Peyer's patch (tissue), 4 donors: ENCODE results near the gene RPL14. TPM values are rescaled to one million over a fixed set of nuclear protein-coding genes. Genes with fewer than 3 reads are reported as not detected.

Experiments
- DNase-seq, 3 donors: peaks; one replicate each; pipeline ENCODE4 v3.0.0-alpha.2; 2017 to 2019
- H3K27ac ChIP-seq, 4 donors: fragments of 200-600 bp; sonication (generic); one replicate each; pipeline ENCODE4 v1.5.1; 2016 to 2019
- H3K27me3 ChIP-seq, 2 donors: fragments of 200-600 bp; sonication (generic); one replicate each; pipeline ENCODE4 v1.5.1; 2019
- H3K36me3 ChIP-seq, 3 donors: fragments of 200-600 bp; sonication (generic); one replicate each; pipeline ENCODE4 v1.5.1; 2016 to 2019
- H3K4me1 ChIP-seq, 4 donors: fragments of 200-600 bp; sonication (generic); one replicate each; pipeline ENCODE4 v1.5.1; 2016 to 2019
- H3K4me3 ChIP-seq, 4 donors: fragments of 200-600 bp; sonication (generic); 1 replicate in 3 of 4; 2 replicates in 1 of 4; pipeline ENCODE4 v1.5.1; 2016 to 2019; ENCODE audit warnings: mild to moderate bottlenecking in 1 of 4
- H3K9me3 ChIP-seq, 4 donors: fragments of 200-600 bp; sonication (generic); one replicate each; pipeline ENCODE4 v1.5.1; 2016 to 2019; ENCODE audit warnings: mild to moderate bottlenecking in 1 of 4
- CTCF ChIP-seq, 6 experiments: fragments of 450-650 bp in 4 of 6; fragments of 200-600 bp in 2 of 6; sonication (generic) in 1 of 6; IDR thresholded peaks; one replicate each; pipeline ENCODE4 v1.5.1; 2017 to 2019; ENCODE audit warnings: antibody characterized with exemption in 6 of 6, mild to moderate bottlenecking in 3 of 6, moderate library complexity in 1 of 6
- POLR2A ChIP-seq, 2 donors: fragments of 450-650 bp; IDR thresholded peaks; one replicate each; pipeline ENCODE4 v1.5.1; 2017; ENCODE audit warnings: antibody characterized with exemption in 2 of 2, mild to moderate bottlenecking in 2 of 2, moderate library complexity in 2 of 2
- total RNA-seq, 4 donors: library from RNA; depleted of rRNA; stranded (reverse); fragments of >200 nt; gene quantifications; one replicate each; pipeline ENCODE4 v1.1.0, GENCODE V29; 2016

The RPL14 gene
- total RNA-seq, 4 donors from 2014 or later = 102 to 406 (median 172) TPM

GRCh38 chr3:40470701-40471100, 13.6 kb downstream of the RPL14 start:
- no peaks in the 10 kb centered on the region for H3K4me1 ChIP-seq
- H3K4me3 ChIP-seq = no peak overlapping the region
- H3K36me3 ChIP-seq = no peaks in the 10 kb centered on the region
- H3K27ac ChIP-seq = no peak overlapping the region
- TF ChIP-seq CTCF (IDR thresholded peaks at IDR 0.05) = no peak
- TF ChIP-seq POLR2A (IDR thresholded peaks at IDR 0.05) = no peak
- H3K27me3 ChIP-seq = no peaks in the 10 kb centered on the region
- no peak for DNase-seq
- H3K9me3 ChIP-seq = no peaks in the 10 kb centered on the region

- Histone ChIP-seq H3K27ac (peak within 1 kb of the TSS; percentile 65 to 78 (median 75)), H3K36me3 (peaks cover 0 to 18% (median 0%) of the 10 kb centered on the region in 3 donors), H3K9me3 (no peaks in the 10 kb centered on the region), H3K4me1 (peaks cover 0 to 7% (median 0%) of the 10 kb centered on the region in 4 donors), H3K4me3 (peak within 1 kb of the TSS; percentile 69 to 90 (median 82)), H3K27me3 (no peaks in the 10 kb centered on the region)
- peak in 1 of 2 donors; percentile 33 for TF ChIP-seq POLR2A (IDR thresholded peaks at IDR 0.05)
- no peak for TF ChIP-seq CTCF (IDR thresholded peaks at IDR 0.05)
- DNase-seq = peak; percentile 70 to 88 (median 81)
Measured at GRCh38 chr3:40476478-40477470, 19.6 kb downstream of the RPL14 start, which contains the start of gene ZNF619. Gene ZNF619, plus strand, starts transcription at chr3:40477122. Its CDS starts 858 bp downstream, at chr3:40477980.

GRCh38 chr3:40477666-40478065, 20.5 kb downstream of the RPL14 start:
- Histone ChIP-seq H3K9me3 (no peaks in the 10 kb centered on the region), H3K4me3 (peak overlapping the region in 3 of 4 donors; percentile 73 to 90 (median 90)), H3K27ac (no peak overlapping the region), H3K36me3 (peaks cover 0 to 26% (median 0%) of the 10 kb centered on the region in 3 donors), H3K27me3 (no peaks in the 10 kb centered on the region), H3K4me1 (peaks cover 0 to 7% (median 0%) of the 10 kb centered on the region in 4 donors)
- DNase-seq = no peak
- TF ChIP-seq CTCF (IDR thresholded peaks at IDR 0.05) (no peak), POLR2A (IDR thresholded peaks at IDR 0.05) (no peak)

- no peak for TF ChIP-seq POLR2A (IDR thresholded peaks at IDR 0.05)
- no peak for TF ChIP-seq CTCF (IDR thresholded peaks at IDR 0.05)
- no peak for DNase-seq
- Histone ChIP-seq H3K27ac (no peak overlapping the region), H3K4me3 (no peak overlapping the region), H3K36me3 (peaks cover 0 to 59% (median 0%) of the 10 kb centered on the region in 3 donors), H3K27me3 (no peaks in the 10 kb centered on the region), H3K4me1 (no peaks in the 10 kb centered on the region), H3K9me3 (peaks cover 0 to 19% (median 7%) of the 10 kb centered on the region in 4 donors)
Measured at GRCh38 chr3:40487172-40487571, 30.0 kb downstream of the RPL14 start.

- Histone ChIP-seq H3K4me1 (no peaks in the 10 kb centered on the region), H3K27ac (no peak overlapping the region), H3K36me3 (peaks cover 0 to 22% (median 0%) of the 10 kb centered on the region in 3 donors), H3K27me3 (no peaks in the 10 kb centered on the region), H3K9me3 (peaks cover 0 to 19% (median 7%) of the 10 kb centered on the region in 4 donors), H3K4me3 (no peak overlapping the region)
- TF ChIP-seq CTCF (IDR thresholded peaks at IDR 0.05) (no peak), POLR2A (IDR thresholded peaks at IDR 0.05) (no peak)
- DNase-seq = no peak
Measured at GRCh38 chr3:40490916-40491315, 33.8 kb downstream of the RPL14 start.
